Urothelium cell line (cell line): Measurements from ENCODE around the gene NUDC.
"Not testable (repeated sequence)": the region's sequence is repeated elsewhere in the genome, so short reads cannot be mapped to it uniquely, and the experiment has no call there.

ENCODE experiments used
- DNase-seq: peaks from one replicate; pipeline ENCODE4 v3.0.0; 2011; ENCODE audit warnings: low spot score, mixed read lengths
- FAIRE-seq: peaks from 2 replicates; lab custom pipeline; 2011; peaks lifted over from hg19 to GRCh38; lab: Jason Lieb, UNC

Gene NUDC

DNA sequence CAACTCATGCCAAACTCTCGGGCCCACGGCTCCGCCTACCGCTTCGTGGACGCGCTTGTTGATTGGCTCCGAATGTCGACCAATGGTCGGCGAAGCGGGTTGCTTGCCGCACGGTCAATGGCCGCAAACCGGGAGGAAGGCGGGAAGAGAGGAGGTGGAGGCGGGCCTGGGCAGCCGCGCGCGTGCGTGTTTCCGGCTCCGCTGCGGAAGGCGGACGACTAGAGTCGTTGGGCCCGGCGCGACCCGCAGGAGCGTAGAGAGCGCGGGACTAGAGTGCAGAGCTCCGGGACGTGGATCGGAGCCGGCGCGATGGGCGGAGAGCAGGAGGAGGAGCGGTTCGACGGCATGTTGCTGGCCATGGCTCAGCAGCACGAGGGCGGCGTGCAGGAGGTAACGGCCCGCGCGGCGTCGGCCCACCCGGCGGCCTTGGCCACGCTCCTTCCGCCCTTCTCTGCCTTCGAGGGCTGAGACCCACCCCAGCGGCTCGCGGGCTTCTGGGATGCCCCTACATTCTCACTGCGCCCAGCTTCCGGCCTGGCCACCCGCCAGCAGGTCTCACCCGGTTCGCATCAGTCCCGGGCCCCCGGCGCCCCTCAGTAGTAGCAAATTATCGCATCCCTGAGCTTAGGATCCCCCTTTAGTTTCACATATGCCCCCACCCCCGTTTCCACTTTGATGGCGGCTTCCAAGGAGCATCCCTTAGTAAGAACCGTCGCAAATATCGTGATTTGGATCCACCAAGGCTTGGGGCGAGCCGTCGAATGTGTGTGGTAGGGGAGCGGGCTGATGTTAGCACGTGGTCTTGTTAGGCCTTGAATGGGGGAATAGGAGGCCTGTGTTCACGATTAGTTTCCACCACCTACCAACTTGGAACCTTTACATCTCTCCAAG is at the start of gene NUDC:
Gene NUDC, plus strand, starts transcription at position 204 of the 891 bp plus-strand sequence. Its CDS starts 106 bp downstream, at position 310.
- DNase-seq: peak; percentile 98
- FAIRE-seq: peak; percentile 97

DNA sequence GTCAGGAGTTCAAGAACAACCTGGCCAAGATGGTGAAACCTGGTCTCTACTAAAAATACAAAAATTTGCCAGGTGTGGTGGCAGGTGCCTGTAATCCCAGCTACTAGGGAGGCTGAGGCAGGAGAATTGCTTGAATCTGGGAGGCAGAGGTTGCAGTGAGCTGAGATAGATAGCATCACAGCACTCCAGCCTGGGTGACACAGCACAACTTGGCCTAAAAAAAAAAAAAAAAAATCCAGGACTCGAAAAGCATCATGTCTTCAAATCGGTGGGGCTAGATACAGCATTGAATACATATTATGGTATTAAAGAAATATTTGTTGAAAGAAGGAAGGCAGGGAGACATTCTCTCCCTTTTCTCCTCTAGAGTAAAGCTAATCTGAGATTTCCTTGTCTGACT is 48.4 kb upstream of the NUDC start:
- not testable (repeated sequence) for DNase-seq, FAIRE-seq

DNA sequence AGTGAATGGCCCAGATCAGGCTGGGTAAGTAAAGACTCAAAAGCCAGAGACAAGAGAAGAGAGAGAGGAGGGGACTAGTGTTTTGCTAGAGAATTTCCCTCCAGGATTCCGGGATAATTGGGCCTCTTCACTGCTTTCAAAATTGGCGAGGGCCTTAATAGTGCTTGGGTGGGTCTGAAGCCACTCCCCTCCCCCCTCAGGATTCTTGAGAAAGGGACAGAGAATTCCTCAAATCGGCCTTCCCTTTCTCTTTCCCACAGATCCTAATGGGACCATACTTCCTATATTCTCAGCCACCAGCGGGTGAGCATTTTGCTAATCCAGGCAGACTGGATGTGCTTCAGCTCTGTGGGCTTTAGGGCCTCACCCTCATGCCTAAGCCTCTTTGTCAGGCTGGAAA is 46.6 kb upstream of the NUDC start:
- no peak for FAIRE-seq

DNA sequence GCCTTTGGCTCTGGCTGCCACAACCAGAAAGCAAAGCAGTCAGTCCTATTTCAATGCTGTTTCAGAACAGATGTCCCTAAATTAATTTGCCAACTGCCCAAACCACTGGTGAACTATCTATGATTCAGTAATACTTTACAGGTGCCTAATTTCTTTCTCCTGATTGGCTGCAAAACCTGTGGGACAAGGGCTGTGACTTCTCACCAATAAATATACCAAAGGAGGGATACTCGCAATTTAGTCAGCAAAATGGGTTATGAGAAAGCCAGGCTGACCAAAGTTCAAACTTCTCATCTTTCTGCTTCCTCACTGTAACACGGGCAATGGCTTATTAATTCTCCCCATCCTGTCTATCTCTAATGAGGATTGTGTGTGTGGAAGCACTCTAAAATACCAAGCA is 44.2 kb upstream of the NUDC start:
- FAIRE-seq (no peak), DNase-seq (no peak)

More for the DNA sequence above, 46.6 kb upstream of the NUDC start:
- no peak for DNase-seq

DNA sequence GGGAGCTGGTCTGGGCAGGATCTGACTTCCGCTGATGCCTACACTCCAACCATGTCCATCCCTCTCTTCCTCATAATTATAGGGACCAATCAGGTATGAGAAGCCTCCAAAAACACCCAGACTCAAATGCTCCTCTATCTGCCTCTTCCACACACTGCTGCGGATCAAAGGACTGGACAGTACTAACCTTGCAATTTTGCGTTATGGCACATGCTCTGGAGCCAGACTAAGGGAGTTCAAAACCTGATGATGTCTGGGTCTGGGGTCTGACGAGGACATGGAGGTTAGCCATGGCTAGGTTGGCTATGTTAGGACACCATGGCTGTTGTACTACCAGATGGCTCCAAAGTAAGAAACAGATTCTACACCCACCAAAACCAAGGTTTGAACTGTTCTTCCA is 41.8 kb upstream of the NUDC start:
- DNase-seq (no peak), FAIRE-seq (no peak)

DNA sequence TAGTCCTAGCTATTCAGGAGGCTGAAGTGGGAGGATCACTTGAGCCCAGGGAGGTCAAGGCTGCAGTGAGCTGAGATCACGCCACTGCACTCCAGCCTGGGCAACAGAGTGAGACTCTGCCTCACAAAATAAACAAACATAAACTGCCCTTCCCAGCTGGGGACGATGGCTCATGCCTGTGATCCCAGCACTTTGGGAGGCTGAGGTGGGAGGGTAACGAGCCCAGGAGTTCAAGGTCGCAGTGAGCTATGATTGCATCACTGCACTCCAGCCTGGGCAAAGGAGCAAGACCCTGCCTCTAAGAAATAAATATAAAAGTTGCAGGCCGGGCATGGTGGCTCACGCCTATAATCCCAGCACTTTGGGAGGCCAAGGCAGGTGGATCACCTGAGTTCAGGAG is 39.9 kb upstream of the NUDC start:
- FAIRE-seq, DNase-seq: not testable (repeated sequence)

DNA sequence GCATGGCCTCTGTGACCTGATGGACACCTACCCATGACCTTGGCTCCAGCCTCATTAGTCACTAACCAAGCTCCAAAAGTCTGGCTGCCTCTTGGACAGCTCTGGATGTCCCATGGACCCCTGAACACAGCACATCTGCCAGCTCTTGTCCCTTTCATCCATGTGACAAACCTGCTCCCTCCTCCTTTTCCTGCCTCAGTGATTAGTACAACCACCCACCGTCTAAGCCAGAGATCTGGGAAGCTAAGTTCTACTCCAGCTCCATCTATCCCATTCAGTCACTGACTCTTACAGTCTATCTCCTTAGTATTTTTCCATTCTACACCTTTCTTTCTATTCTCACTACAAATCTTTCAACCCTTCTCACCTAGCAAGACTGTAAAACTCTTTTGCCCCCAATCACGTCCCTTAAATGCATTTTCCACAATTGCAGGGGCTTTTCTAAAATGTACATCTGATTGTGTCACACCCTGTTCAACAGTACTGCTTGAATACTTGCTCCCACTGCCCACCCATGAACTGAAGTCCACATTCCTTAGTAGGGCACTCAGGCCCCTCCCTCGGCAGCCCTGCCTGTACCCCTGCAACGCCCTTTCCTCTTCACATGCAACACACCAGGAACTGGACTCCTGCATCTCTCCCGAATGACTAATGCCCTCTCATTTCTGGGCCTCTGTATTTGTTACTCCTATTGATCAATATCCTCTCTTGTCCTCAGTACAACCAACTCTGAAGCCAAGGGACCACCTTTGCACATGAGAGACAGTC is 38.7 kb upstream of the NUDC start:
- FAIRE-seq: no peak
- DNase-seq: no peak

DNA sequence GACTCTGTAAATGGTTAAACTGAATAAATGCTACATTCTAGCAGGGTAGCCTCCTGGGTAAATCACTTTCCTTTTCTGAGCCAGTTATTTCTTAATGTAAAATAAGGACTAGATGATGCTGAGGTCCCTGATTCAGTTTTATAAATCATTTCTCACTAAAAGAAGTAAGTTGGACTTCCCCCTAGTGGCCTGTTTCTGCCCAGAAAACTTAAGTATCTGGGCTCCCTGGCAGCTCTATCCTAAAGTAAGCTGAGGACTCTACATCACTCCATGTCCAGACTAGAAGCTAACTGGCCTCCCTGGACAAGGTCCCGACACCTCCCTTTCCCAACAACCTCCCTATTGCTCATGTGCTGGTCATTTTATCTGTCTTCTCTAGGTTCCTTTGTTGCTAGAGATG is 34.4 kb upstream of the NUDC start:
- DNase-seq (no peak), FAIRE-seq (no peak)

DNA sequence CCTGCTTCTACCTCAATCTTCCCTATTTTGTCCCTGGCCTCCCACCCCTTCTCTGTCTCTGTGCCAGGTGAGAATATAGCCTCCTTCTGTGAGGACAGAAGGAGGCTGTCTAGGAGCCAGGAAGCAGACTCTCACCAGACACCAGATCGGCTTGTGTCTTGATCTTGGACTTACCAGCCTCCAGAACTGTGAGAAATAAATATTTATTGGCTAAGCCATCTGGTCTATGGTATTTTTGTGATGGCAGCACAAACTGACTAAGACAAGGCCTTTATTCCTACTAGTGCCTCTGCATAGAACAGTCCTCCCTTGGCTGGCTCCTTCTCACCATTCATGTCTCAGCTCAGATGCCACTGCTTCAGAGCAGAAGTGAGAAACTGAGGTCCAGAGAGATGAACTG is 33.3 kb upstream of the NUDC start:
- FAIRE-seq (no peak), DNase-seq (no peak)

DNA sequence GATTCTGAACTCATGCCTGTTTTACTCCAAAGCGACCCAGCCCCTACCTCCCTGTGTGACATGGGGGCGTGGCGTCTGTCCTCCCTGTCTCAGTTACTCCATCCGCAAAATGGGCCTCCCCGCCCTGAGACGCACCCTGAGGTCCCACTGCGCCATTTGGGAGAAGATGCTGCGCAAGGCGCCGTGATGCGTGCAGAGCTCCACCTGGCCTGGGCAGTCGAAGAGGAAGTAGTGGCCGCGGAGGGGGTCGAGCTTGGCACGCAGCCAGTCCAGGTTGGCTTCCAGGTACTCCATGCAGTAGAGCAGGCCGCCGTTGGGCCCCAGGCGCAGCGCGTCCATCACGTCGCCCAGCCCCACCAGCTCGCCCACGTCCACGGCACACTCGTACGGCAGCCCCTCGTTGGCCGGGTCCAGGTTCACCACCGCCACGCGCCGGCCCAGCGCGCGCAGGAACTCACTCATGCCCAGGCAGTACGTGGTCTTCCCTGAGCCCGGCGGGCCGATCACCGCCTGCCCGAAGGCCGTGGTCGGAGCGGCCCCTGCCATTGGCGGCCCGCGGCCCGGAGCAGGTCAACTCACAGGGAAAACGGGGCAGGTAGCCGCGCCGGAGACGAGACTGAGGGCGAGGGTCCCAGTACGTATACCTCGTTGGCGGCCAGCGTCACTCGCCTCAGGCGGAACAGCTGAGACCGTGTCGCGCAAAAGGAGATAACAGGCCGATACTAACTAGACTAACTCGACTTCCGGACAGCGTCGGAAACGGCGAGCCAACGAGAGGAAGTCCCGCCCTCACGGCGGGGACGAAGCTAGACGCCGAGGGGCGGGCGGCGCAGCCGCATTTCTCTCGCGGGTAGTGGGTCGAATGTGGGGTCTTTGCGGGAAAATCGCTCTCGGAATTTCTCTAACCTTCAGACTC is 31.7 kb upstream of the NUDC start, which contains the start of gene GPN2:
Gene GPN2, minus strand, starts transcription at position 733 of the 916 bp plus-strand sequence. Its CDS starts 187 bp downstream, at position 546.
- no peak for FAIRE-seq
- peak; percentile 87 for DNase-seq

DNA sequence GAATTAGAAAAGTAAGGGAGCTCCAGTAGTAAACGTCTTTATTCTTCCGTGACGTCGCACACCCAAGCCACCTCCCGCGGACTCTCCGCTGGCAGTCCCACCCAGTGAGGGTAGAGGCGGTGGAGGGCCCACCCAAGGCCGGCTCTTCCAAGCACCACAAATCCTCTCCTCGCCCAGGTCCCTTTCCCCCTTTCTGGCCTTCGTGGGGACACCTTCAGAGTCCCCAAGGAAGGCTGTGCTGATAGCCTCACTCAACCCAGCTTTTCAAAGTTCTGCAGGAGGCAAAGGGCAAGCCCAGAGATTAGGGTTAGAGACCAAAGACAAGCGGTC is 31.1 kb upstream of the NUDC start:
- FAIRE-seq (no peak), DNase-seq (peak; percentile 33)

DNA sequence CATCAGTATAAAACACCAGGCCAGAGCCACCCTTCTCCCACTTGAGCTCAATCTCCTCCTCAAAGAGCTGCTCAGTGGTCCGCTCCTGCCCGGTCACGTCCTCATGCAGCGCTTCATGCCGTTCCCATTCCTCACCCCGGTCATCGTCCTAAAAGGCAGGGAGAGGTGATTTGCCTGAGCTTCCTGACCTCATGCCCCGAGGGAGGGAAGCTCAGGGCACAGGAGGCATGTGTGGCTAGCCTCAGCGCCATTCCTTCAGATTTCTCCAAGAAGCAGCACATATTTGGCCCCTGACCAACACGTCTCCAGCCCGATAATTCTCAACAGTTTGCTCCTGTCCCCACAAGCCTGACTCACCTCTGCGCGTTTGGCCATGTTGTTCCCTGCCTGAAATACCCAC is 27.3 kb upstream of the NUDC start:
- no peak for FAIRE-seq

DNA sequence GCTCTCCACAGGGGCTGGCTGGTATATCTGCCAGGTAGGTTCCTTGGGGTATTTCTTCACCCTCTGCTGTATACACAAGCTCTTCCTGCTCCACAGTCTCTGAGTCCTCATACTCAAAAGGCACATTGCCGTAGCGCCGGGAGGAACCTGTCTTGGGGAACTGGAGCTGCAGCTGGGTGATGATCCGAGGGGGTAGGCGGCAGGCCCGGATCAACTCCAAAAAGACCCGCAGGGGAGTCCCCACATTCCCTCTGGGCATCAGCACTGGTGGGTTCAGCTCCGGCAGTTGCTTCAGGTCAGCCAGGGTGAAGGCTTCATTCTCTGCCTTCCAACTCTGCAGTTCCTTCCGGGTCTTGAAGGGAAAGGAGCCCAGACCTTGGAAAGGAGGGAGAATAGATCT is 24.2 kb upstream of the NUDC start:
- FAIRE-seq (no peak), DNase-seq (no peak)

More for the DNA sequence above, 27.3 kb upstream of the NUDC start:
- DNase-seq: no peak

DNA sequence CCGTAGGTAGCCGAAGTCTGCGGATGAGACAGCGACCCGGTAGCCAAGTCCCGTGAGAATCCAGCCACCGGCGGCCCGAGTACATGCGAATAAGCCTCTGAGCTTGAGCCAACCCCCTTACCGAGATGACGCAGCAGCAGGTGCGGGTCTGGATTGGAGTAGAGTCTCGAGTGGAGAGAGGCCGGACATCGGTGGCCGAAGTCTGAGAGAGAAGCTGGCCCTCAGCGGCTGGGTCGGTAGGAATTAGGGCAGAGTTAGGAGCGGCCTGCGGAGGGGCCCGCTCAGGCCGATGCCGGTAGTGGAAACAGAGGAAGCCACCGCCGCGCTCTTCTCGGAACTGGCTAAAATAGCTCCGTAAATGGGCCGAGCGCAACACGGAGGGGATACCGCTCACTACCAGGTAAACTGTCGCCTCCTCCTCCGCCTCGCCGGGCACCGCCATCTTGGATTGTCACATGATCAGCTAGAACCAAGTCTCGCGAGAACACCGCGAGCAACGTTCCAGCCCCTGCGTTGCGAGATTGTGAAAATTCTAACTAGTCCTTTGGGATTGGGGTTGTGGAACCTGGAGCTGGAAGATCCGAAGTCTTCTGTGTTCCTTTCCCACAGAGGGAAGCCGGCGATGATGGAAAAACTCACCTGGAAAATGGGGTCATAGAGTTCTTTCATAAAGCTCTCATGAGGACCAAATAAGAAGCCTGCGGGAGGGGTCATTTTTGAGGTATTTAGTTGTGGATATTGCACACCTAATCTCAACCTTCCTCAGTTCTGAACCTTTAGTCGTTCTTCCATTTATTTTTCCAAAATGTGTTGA is 21.3 kb upstream of the NUDC start, which contains the start of gene GPATCH3:
Gene GPATCH3, minus strand, starts transcription at position 467 of the 814 bp plus-strand sequence. Its CDS starts 25 bp downstream, at position 442.
- DNase-seq (peak; percentile 92), FAIRE-seq (peak; percentile 50)

DNA sequence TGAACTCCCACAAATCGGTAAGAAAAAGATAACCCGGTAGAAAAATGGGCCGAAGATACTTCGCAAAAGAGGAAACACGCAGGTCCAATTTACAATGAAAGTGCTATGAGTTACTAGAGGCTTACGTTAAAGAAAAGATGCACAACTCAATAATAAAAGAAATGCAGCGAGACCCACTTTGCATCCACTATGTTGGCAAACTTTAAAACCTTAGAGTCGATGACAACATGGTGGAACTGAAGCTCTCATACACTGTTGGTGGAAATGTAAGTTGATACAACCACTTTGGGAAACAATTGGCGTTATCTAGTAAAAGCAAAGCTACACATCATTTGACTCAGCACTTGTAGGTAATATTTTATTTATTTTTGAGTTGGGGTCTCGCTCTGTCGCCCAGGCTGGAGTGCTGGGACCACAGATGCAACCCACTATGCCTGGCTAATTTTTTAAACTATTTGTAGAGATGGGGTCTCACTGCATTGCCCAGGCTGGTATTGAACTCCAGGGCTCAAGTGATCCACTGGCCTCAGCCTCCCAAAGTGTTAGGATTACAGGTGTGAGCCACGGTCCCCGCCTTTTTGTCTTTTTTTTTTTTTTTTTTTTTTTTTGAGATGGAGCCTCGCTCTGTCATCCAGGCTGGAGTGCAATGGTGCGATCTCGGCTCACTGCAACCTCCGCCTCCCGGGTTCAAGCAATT is 20.6 kb upstream of the NUDC start:
- no peak for FAIRE-seq
- no peak for DNase-seq

DNA sequence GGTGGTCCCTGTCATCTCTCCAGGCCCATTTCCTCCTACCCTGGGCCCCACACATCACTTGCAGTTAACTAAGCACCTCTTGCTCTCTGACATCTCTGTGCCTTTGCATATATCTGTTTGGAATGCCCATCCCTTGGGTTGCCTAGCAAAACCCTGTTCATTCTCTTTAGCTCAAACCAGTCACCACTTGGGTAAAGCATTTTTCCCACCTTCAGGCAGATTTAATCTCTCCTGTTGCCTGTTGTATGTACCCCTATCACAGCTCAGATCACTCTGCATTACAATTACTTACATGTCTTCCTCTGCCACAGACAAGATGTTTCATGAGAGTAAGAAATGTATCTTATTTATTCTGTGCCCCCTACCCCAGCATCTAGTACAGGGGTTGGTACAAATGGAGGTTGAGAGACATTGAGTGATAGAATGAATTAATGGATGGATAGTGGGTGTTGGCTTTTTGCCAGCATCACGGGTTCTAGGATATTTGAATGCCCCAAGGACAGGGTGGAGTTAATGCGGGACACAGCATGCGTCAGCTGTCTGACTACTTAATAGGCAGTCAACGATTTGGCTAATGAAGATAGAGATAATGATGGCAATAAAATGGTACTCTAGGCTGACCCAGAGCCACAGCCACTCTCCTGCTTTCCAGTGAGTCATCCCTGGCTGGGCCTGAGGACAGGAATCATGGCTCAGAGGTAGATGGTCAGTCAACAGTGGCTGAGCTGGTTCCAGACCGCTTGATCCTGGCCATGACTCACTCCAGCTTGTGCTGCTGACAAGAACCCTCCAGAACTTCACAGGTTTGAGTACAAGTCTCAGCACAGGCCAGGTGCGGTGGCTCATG is 14.2 kb upstream of the NUDC start:
- FAIRE-seq (no peak), DNase-seq (peak; percentile 33)

DNA sequence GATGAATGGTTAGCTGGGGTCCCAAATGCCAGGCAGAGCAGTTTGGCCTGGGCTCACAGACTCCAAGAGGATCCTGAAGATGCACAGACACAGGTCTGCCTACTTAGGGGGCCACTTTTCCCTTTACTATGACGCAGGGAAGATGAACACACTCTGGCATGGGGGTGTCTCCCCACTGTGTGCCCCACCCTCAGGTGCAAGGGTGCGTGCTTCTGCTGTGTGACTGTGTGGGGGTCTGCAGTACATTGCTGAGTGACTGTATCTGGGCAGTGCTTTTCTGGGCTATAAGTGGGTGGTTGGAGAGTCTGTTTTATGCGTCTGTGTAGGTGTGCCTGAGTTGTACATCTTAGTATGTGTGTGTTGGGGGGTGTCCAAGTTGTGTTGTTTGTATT is 11.6 kb upstream of the NUDC start:
- DNase-seq (no peak), FAIRE-seq (no peak)
